ENCODE measurements around the gene ZNF747. TPM values are rescaled to one million over a fixed set of nuclear protein-coding genes. Genes with fewer than 3 reads are reported as not detected.
"Not testable (repeated sequence)": the region's sequence is repeated elsewhere in the genome, so short reads cannot be mapped to it uniquely, and the experiment has no call there.

The ZNF747 gene
- total RNA-seq, 3 donors from 2014 or later (not counting 1 experiment from before 2014, with no cell fraction given) = 5.0 to 8.6 (median 6.3) TPM

DNA sequence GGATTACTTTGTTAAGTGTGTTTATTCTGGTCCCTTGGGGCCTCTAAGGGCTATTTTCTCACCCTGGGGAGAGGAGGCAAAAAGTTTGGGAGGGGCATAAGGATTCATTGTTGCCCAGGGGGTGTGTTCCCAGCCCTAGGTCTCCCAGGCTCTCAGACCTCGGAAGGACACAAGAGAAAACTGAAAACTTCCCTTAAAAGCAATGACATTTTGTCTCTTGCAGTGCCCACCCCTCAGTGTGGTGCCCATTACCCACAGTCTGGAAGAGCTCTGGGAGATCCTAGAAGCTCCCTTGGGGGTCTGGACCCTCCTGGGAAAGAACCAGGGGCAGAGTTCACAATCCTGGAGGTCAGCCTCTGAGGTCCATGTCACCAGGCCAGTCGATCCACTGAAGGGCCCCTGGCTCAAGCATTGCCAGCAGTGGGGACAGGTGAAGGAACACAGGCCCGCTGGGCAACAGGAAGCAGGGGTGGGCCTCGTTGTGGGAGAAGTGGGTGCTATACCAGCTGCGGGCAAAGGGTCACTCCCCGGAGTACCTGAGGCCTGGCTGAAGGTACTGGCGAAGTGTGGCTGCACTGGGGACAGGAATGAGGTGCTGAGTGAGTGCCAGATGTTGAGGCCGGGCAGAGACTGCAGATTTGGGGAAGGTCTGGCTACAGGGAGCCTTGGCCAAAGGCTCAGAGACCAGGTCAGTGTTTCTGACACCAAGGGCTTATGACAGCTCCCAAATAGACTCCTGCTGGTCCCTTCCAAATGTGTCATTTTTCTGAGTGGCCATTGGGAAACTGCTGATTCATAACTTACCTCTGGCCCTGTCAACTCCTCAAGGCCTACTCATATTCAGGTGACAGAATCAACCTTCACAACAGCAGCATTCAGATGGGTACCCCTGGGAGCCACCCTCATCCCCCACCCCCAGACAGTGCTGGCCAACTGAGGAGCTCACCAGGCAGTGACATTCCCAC, 4.6 kb upstream of the ZNF747 start:
- no peak for ATAC-seq
- intact Hi-C loops (cut with micrococcal nuclease) = loop anchor here (5.0 to 10.0 kb wide), 2 partner anchors 48 to 104 kb away; partner anchors contain the start of genes DCTPP1 and ZNF785
- Histone ChIP-seq H3K4me3 (ENCODE audit: low read length) (no peak overlapping the region), H3K9me3 (ENCODE audit: control insufficient read depth, insufficient read depth, low read length) (no peaks in the 10 kb centered on the region), H3K27me3 (ENCODE audit: control insufficient read depth, insufficient read depth, low read length) (no peaks in the 10 kb centered on the region), H3K4me1 (ENCODE audit: control insufficient read depth, insufficient read depth, low read length) (peaks cover 25% of the 10 kb centered on the region), H3K27ac (ENCODE audit: low read length) (no peak overlapping the region), H3K36me3 (ENCODE audit: control insufficient read depth, insufficient read depth, low read length) (no peaks in the 10 kb centered on the region)
- TF ChIP-seq, protein P1, sequence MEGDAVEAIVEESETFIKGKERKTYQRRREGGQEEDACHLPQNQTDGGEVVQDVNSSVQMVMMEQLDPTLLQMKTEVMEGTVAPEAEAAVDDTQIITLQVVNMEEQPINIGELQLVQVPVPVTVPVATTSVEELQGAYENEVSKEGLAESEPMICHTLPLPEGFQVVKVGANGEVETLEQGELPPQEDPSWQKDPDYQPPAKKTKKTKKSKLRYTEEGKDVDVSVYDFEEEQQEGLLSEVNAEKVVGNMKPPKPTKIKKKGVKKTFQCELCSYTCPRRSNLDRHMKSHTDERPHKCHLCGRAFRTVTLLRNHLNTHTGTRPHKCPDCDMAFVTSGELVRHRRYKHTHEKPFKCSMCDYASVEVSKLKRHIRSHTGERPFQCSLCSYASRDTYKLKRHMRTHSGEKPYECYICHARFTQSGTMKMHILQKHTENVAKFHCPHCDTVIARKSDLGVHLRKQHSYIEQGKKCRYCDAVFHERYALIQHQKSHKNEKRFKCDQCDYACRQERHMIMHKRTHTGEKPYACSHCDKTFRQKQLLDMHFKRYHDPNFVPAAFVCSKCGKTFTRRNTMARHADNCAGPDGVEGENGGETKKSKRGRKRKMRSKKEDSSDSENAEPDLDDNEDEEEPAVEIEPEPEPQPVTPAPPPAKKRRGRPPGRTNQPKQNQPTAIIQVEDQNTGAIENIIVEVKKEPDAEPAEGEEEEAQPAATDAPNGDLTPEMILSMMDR (IDR thresholded peaks at IDR 0.05) = no peak
- no peak for DNase-seq
- WGBS (ENCODE audit: insufficient coverage) = 74% methylated on average over 8 of the region's 8 CpGs
- Mint-ChIP-seq H3K27me3 (ENCODE audit: low read depth in 2 of 2) (no peaks in the 10 kb centered on the region), H3K36me3 (no peaks in the 10 kb centered on the region), H3K9me3 (no peaks in the 10 kb centered on the region), H3K27ac (no peak overlapping the region), H3K4me3 (no peak overlapping the region), H3K4me1 (peaks cover 22 to 25% of the 10 kb centered on the region in 2 donors)

DNA sequence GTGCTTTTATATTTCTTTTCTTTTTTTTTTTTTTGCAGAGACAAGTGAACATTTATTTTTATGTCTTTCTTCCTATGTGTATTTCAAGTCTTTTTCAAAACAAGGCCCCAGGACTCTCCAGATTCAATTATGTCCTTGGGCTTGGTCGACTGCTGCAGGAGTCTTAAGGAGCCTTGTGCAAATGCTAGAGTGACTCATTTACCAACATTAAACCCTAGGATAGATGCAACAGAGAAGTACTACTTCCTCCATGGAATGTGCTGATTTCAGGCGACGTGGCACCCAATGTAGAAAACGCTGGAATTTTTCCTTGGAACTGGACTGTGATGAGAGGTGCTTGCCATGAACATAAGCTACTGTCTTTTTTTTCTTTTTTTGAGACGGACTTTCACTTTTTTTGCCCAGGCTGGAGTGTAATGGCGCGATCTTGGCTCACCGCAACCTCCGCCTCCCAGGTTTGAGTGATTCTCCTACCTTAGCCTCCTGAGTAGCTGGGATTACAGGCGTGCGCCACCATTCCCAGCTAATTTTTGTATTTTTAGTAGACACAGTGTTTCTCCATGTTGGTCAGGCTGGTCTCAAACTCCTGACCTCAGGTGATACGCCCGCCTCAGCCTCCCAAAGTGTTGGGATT, 1.9 kb upstream of the ZNF747 start:
- peak overlapping the region; percentile 83 to 95 for H3K27ac Mint-ChIP-seq
- not testable (repeated sequence) for H3K36me3 ChIP-seq (ENCODE audit: control insufficient read depth, insufficient read depth, low read length); H3K27me3 Mint-ChIP-seq (ENCODE audit: low read depth in 2 of 2); H3K9me3 ChIP-seq (ENCODE audit: control insufficient read depth, insufficient read depth, low read length); H3K27me3 ChIP-seq (ENCODE audit: control insufficient read depth, insufficient read depth, low read length); H3K27ac ChIP-seq (ENCODE audit: low read length); ATAC-seq; H3K9me3 Mint-ChIP-seq; DNase-seq; H3K36me3 Mint-ChIP-seq; H3K4me3 ChIP-seq (ENCODE audit: low read length)
- peak overlapping the region; percentile 96 for H3K4me3 Mint-ChIP-seq
- intact Hi-C loops (cut with micrococcal nuclease) = loop anchor here (5.0 to 10.0 kb wide), 2 partner anchors 51 to 102 kb away; partner anchors contain the start of genes DCTPP1 and ZNF785
- H3K4me1 Mint-ChIP-seq = peaks cover 22 to 30% of the 10 kb centered on the region in 2 donors
- H3K4me1 ChIP-seq (ENCODE audit: control insufficient read depth, insufficient read depth, low read length) = peaks cover 38% of the 10 kb centered on the region
- WGBS (ENCODE audit: insufficient coverage) = 97% methylated on average over 13 of the region's 13 CpGs

DNA sequence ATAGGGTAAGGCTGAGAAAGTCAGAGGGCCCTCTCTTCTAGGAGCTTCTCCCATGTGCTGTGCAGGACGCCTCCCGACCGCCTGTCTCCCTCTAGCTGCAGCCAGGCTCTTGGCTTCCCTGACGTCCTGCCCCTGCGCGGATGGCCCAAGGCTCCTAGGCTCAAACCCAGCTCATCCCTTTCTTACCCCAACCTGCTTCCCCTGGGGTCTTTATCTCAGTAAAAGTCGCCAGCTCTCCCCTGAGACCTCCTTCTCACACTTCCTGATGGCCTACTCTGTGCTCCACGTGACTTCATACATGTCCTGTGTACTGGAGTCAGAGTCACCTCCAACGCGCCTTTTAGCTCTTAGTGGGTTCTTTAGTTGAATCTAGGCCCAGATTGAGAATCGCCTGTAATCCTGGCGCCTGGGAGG, 1.1 kb upstream of the ZNF747 start:
- 25% methylated on average over 12 of the region's 12 CpGs for WGBS (ENCODE audit: insufficient coverage)
- no peaks in the 10 kb centered on the region for H3K36me3 Mint-ChIP-seq
- peaks cover 38% of the 10 kb centered on the region for H3K4me1 ChIP-seq (ENCODE audit: control insufficient read depth, insufficient read depth, low read length)
- H3K4me3 Mint-ChIP-seq = peak overlapping the region; percentile 96
- H3K4me1 Mint-ChIP-seq = peaks cover 22 to 30% of the 10 kb centered on the region in 2 donors
- ATAC-seq (peak; percentile 40 to 48 (median 41)), DNase-seq (peak in 1 of 2 donors; percentile 80)
- H3K27me3 Mint-ChIP-seq (ENCODE audit: low read depth in 2 of 2) = no peaks in the 10 kb centered on the region
- intact Hi-C loops (cut with micrococcal nuclease) = loop anchor here (1.0 to 10.0 kb wide), 4 partner anchors 23 to 101 kb away; partner anchors contain the start of genes DCTPP1, ZNF764 and ZNF785
- no peaks in the 10 kb centered on the region for H3K9me3 ChIP-seq (ENCODE audit: control insufficient read depth, insufficient read depth, low read length)
- no peaks in the 10 kb centered on the region for H3K27me3 ChIP-seq (ENCODE audit: control insufficient read depth, insufficient read depth, low read length)
- H3K4me3 ChIP-seq (ENCODE audit: low read length) = peak overlapping the region; percentile 87
- TF ChIP-seq, protein P1 (IDR thresholded peaks at IDR 0.05) = no peak
- no peaks in the 10 kb centered on the region for H3K9me3 Mint-ChIP-seq
- H3K27ac ChIP-seq (ENCODE audit: low read length) = peak overlapping the region; percentile 94
- peak overlapping the region; percentile 83 to 95 for H3K27ac Mint-ChIP-seq
- peaks cover 8% of the 10 kb centered on the region for H3K36me3 ChIP-seq (ENCODE audit: control insufficient read depth, insufficient read depth, low read length)
